GM13976 (cell line): ENCODE results near the gene PANX3.

ENCODE experiments used
- DNase-seq: peaks from one replicate; pipeline ENCODE4 v3.0.0; 2012; ENCODE audit warnings: low spot score
- in situ Hi-C: fragments of 300-500 bp; cut with MboI; formaldehyde crosslinking; loops from one replicate; pipeline ENCODE4 v1.12.0; 2022; ENCODE audit warnings: low sequenced_read_pairs, mixed read lengths, inconsistent platforms; ENCODE audit not compliant: unreplicated experiment
- TF ChIP-seq, protein P1 (sequence below): IDR thresholded peaks from 2 replicates; pipeline ENCODE4 v1.5.1; 2012; ENCODE audit warnings: borderline replicate concordance, mild to moderate bottlenecking; ENCODE audit not compliant: insufficient read depth; ENCODE audit errors: extremely low read depth, missing control alignments, control extremely low read depth

PANX3 gene, protein sequence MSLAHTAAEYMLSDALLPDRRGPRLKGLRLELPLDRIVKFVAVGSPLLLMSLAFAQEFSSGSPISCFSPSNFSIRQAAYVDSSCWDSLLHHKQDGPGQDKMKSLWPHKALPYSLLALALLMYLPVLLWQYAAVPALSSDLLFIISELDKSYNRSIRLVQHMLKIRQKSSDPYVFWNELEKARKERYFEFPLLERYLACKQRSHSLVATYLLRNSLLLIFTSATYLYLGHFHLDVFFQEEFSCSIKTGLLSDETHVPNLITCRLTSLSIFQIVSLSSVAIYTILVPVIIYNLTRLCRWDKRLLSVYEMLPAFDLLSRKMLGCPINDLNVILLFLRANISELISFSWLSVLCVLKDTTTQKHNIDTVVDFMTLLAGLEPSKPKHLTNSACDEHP

DNA sequence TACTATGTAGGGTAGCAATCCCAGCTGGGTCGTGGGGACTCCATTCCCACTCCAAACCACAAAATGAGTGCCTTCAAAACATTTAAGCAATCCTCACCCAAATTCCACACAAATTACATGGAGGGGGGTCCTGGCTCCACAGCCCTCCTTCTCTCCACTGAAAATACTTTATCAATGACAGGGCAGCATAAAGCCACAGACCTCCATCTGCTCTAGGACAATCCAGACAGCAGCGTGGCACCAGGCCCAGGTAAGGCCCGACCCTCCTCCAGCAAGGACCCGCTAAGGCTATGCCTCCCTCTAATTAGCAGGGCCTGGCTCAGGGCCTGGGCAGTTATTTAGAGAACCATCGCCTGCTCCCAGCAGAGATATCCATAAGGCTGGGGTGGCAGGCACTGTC lies at the start of gene PANX3:
TSS of gene PANX3 (plus strand) at position 365 of the 400 bp plus-strand sequence. CDS start 129 bp downstream, outside the sequence.
- TF ChIP-seq, protein P1, sequence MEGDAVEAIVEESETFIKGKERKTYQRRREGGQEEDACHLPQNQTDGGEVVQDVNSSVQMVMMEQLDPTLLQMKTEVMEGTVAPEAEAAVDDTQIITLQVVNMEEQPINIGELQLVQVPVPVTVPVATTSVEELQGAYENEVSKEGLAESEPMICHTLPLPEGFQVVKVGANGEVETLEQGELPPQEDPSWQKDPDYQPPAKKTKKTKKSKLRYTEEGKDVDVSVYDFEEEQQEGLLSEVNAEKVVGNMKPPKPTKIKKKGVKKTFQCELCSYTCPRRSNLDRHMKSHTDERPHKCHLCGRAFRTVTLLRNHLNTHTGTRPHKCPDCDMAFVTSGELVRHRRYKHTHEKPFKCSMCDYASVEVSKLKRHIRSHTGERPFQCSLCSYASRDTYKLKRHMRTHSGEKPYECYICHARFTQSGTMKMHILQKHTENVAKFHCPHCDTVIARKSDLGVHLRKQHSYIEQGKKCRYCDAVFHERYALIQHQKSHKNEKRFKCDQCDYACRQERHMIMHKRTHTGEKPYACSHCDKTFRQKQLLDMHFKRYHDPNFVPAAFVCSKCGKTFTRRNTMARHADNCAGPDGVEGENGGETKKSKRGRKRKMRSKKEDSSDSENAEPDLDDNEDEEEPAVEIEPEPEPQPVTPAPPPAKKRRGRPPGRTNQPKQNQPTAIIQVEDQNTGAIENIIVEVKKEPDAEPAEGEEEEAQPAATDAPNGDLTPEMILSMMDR: no peak
- in situ Hi-C loops: no loop called here
- no peak for DNase-seq

DNA sequence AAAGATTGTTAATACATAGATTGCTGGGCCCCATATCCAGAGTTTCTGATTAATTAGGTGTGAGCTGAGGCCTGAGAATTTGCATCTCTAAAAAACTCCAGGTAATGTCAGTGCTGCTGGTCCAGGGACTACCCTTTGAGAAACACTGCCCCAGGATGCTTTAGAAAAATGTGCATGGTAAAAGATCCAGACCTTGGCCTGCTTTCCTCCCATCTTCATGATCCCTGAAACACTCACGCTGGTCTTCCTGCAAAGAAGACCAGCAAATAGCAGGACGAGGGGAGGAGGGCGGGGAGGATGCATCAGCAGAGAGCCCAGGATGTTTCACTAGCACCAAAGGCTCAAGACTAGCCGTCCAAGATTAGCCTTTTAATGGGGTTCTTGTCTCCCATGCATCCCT lies 41.5 kb upstream of the PANX3 start, which contains the start of gene OR8A1:
TSS of gene OR8A1 (plus strand) at position 301 of the 400 bp plus-strand sequence. CDS start 123 bp downstream, outside the sequence.
- TF ChIP-seq, protein P1: no peak
- in situ Hi-C loops: no loop called here
- DNase-seq: no peak

DNA sequence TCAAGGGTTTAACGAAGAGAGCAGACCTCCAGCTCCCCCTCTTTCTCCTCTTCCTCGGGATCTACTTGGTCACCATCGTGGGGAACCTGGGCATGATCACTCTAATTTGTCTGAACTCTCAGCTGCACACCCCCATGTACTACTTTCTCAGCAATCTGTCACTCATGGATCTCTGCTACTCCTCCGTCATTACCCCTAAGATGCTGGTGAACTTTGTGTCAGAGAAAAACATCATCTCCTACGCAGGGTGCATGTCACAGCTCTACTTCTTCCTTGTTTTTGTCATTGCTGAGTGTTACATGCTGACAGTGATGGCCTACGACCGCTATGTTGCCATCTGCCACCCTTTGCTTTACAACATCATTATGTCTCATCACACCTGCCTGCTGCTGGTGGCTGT lies 41.1 kb upstream of the PANX3 start:
- in situ Hi-C loops: no loop called here
- TF ChIP-seq, protein P1: no peak

DNA sequence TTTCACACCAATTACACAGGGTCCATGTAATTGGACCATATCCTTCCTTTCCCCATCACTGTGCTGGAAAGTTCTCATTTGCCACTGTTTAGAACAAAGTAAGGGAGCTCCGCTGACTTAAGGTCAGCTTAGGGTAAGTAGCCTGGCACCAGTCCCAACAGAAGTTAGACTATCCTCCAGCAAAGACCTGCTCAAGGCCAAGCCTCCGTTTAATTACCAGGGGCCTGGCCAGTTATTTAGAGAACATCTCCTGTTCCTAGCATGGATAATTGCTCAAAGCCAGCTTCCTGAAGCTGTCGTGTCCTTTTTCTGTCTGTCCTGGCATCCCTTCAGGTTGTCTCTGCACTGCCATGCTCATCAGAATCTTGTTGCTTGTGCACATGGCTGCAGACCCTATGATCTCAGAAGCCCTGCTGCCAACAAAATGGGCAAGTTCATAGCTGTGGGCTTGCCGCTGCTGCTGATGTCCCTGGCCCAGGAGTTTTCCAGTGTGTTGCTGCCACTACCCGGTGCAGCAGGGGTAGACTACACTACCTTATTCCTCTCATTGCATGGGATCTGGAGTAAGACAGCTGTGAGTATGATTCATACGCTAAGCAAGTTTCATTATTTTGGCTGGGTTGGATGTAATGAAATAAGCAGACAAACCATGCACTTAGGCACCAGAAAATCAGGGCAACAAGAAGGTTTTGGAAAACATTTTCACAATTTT lies 33.4 kb upstream of the PANX3 start:
- DNase-seq: no peak
- TF ChIP-seq, protein P1: no peak
- in situ Hi-C loops: loop anchor here (25.0 kb wide), 2 partner anchors 166 to 516 kb away; partner anchors contain the start of gene OR8B4

More for the DNA sequence above, 41.1 kb upstream of the PANX3 start:
- no peak for DNase-seq

DNA sequence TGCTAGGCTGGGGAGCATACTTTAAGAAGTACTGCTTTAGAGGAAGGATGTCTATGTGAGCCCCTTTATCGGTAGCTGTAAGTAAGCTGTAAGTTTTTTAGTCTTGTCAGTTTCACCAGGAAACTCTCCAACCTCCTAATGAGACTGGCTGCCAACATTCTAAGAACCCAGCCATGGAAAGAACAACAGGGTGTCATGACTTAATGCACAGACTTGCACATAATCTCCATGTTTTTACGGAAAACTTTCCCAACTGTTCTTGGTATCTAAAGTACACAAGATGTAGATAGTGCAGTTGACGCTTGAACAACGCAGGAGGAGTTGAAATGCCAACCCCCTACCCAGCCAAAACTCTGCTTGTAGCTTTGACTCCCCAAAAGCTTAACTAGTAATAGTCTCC lies 32.5 kb upstream of the PANX3 start:
- TF ChIP-seq, protein P1: no peak
- DNase-seq: no peak
- in situ Hi-C loops: loop anchor here (25.0 kb wide), 2 partner anchors 166 to 516 kb away; partner anchors contain the start of gene OR8B4

DNA sequence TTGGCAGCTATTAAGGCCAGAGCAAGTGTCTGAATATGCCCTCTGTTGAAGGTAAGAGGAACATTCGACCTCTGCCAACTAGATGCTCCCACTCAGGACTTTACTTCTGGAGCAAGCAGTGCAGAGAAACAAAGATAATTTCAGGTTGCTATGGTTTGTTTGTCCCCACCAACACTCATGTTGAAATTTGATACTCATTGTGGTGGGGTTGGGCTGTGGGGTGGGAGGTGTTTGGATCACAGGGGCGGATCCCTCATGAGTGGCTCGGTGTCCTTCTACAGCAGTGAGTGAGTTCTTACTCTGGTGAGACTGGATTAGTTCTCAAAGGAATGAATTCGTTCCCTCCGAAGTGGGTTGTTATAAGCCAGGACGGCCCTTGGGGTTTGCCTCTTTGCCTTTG lies 29.4 kb upstream of the PANX3 start:
- TF ChIP-seq, protein P1: no peak
- no peak for DNase-seq
- in situ Hi-C loops: loop anchor here (25.0 kb wide), 2 partner anchors 170 to 520 kb away; partner anchors contain the start of gene OR8B4
